Embryonic facial prominence (tissue), 1 donor: Measurements from ENCODE around the gene PIPOX.

ENCODE experiments used
- DNase-seq: peaks from one replicate; pipeline ENCODE4 v3.0.0-alpha.2; 2016; ENCODE audit errors: extremely low spot score

Gene PIPOX

DNA sequence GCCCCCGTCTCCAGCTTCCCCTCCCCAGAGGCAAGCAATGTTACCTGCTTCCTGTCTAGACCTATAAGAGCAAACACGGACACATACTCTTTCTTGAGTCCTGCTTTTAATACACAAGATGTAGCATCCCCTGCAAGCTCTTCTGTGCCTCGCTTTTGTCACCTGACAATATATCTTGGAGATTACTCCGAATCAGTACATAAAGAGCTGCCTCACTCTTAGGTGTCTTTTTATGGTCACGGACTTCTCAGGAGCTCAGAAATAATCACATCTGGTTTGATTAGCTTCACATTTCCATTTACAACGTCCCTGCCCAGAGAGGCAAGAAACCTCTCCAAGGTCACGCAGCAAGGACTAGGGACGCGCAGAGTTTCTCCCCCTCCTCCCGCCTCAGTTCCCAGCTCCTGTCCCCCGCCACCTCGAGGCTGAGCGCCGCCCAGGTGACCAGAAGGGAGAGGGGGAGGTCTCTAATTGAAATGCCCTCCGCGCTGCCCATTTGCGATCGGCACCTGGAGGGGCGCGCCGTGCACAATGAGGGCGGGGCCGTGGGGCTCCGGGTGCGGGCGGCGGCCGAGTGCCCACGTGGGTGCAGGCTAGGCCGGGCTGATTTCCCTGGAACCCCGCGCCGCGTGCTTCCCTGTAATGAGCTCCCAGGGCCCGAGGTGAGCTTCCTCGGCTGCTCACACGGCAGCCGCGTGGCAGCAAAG, 23.3 kb upstream of the PIPOX start:
- DNase-seq = no peak

DNA sequence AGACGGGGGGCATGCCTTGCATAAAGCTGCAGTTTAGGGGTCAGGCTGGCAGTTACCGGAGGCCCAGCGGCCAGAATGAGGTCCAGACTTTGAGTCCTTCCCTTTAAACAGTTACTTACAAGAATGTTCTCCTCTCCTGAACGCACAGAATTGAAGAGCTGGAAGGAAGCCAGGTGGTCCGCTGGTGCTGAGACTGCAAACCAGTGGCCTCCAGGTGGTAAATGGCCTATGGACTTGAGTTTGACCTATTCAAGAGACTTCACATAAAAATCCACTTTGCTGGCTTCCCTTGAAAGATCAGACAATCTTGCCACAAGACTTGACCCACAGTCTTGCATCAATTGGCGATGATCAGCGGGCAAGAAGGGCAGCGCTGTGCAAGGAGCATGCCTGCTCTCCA, 22.4 kb upstream of the PIPOX start:
- no peak for DNase-seq

DNA sequence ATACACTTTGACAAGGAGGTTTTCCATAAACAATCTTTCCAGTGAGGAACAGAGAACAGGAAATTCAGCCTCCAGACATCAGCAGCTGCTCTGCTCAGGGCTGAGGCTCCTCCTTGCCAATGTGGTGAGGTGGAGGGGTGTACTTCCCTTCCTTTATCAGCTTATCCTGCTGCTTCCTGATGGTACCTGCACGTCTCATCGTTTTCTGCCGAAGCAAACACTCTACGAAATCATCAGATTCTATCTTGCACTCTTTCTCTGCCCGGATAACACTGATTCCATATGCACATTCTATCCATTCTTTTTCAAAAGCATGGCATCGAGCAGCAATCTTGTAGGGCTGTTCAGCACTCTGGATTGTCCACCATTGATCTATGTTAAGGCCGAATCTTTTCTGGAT, 21.7 kb upstream of the PIPOX start:
- no peak for DNase-seq

DNA sequence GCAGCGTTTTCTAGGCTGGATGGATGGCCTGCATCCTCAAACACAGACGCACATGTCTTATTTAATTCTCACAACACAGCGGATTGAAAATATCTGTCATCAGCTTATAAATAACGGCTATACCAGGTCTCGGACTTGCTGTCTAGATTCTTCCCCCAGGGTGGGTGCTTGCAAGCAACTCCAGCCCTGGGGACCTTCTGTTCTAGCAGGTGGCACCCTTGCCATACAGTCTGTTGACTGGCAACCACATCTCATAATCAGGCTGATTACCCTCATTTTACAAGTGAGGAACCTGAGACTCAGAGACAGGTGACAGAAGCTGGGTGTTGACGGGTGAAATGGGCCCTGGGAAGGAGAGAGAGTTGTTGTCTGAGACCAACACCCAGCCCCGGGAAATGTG, 20.9 kb upstream of the PIPOX start:
- DNase-seq = no peak

DNA sequence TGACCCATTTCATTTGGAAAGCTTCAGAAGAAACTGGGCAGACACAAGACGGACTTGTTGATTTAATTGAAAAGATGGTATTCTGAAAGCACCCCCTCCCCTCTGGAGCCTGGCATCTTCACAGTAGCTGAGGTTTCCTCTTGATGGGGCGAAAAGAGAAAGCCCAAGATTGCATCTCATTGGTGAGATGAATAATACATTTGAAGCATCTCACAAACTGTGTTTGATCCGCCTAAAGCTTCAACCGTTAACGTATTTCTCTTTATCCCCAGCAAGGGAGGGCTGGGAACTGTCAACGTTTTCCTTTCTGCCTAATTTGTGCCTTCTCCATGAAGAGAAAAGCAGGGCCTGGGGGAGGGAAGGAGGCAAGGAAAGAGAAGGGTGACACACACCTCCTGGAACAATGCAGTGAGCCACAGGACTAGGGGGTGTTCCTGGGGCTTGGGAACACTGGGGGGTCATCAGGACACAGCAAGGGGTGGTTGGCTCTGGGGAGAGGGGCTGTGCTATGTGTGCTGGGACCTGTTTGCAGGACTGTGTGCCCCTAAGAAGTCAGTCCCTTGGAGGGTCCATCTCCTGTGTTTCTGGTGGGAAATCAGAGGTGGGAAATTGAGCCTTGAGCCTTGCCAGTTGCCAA, 18.5 kb upstream of the PIPOX start:
- no peak for DNase-seq

DNA sequence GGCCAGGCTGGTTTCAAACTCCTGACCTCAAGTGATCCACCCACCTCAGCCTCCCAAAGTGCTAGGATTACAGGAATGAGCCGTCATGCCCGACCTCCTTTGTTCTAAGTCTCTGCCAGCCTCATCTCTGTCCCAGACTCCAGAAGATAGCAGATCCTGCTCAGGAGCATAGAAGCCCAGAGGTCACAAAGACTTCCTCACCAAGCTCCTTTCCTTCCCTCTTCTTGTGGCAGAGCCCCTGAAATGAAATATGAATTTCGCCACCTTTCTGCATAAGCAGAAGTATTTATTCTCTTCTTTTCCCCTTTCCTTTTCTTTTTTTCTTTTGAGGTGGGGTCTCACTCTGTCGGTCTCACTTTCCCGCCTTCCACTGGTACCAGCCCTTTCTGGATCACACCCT, 11.5 kb upstream of the PIPOX start:
- DNase-seq = no peak

DNA sequence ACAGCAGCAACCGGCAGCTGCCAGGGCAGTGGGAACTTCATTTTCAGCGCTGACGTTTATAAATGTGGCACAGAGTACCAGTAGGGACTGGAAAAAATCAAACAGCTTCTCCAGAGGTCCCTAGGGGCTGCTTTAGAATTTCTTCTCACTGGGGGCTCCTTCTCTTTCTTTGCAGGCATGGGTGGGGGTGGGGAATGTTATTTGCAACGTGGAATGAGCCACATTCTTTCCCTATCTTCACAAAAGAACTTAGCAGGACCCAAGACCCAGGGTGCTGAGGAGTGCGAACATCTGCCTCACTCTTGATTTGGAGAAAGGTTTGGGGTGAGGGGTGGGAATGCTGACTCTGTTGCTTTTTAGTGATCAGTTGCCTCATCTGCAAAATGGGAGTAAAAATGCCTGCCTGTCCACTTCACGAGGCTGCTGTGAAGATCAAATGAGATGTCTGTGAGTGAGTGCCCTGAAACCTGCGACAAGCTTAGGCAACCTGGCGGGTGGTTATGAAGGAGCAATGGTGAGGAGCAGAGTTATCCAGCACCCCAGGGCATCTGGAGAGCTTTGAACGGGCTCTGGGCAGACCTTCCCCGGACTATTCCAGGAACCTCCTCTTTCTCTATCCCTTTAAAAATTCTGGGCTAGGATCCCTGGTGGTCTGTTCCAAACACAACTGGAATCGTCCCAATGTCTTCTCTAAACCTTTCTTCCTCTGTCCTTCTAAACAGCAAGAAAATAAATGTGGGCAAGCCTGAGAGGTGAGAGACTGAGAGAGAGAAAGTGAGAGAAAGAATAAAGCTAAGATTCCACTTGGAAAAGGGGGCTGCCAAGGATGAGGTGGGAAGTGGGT, 10.7 kb upstream of the PIPOX start:
- DNase-seq = no peak

DNA sequence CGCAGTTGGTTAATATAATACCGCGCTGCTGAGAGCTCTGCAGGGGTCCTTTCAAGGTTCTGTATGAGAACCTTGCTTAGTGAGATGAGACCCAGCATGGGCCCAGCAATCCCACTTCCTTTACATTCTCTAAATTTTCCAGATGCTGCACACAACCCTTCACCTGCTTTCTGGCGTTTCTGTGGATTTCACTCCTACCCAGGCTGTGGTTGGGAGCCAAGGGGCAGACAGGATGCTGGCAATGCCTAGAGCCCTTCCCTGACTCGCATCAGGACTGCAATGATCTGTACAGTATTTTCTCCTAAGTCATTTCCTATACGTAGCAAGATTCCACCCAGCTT, 10.1 kb upstream of the PIPOX start:
- DNase-seq = no peak

DNA sequence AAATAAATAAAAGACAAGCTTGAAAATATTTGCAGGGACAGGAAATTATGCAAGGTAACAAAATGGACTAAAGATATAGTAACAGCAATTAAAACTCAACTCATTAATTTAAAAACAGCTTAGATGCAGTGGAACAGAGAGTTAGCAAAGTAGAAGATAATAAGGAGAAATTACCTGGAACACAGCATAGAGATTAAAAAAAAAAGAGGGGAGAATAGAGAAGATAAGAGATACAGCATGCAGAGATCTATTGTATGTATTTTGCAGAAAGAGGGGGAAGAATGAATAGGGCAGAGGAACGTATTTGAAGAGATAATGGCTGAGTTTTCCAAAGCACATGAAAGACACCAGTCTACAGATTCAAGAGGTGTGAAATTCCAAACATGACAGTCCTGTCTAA, 8.4 kb upstream of the PIPOX start:
- no peak for DNase-seq

DNA sequence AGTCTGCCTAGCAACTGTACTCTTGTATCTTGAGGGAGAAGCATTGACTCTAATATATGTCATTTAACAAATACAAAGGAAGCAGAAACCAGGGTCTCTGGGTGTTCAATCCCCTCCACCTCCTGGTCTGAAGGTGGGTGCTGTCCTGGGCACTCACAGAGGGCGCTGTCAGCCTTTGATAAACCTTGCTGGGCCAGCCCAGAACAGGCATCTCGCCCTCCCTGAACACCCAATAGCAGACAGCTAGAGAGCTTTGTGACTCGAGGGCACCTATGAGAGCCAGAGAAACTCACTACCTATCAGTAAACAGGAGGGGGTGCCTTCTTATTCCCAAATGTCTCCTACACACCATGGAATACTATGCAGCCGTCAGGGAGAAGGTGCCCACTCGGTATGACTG, 6.4 kb upstream of the PIPOX start:
- DNase-seq = no peak

DNA sequence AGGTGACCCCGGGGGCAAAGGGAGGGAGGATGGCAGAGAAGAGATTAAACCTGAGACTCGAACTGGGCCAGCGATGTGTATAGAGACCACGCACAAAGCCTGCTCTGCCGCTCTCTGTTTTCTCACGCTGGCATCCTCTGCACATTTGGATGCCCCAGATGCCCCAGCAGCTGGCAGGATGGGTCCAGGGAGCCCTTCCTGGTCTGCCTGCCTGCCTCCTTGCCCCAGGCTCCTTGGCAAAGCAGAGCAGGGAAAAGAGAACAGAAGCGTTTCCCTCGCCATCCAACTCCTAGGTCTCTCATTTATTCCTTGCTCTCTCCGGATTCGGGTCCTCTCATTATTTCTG, 5.2 kb upstream of the PIPOX start:
- no peak for DNase-seq

DNA sequence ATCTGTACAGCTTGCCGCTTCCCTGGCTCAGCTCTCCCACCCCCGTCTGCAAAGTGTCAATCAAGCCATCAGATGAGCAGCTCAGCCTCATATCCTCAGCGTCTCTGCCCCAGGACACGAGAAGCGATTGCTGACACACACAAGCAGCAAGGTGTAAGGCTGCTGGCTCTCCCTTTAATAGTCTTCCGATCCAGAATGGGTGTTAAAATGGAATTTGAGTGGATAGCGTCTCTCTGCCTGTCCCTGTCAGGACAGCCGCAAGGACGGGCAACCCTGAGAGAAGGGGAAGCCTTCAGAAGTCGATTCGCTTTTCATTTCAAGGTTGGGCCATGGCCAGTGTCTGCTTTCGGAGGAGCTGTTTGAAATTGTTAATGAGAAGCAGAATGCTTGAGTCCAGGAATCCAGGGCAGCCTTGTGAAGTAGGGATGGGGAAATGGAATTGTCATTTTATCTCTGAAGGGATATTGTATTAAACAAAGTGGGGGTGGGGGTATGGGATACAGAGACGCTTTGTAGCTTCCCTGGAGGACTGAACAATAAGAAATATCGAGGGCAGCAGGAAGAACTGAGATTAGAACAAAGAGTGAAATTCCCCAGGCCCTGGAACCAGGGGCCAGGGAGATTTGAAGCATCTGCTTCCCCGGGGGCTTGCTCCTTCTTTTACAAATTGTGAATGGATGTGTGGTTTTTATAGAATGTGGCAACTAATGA, 4.7 kb upstream of the PIPOX start:
- no peak for DNase-seq

DNA sequence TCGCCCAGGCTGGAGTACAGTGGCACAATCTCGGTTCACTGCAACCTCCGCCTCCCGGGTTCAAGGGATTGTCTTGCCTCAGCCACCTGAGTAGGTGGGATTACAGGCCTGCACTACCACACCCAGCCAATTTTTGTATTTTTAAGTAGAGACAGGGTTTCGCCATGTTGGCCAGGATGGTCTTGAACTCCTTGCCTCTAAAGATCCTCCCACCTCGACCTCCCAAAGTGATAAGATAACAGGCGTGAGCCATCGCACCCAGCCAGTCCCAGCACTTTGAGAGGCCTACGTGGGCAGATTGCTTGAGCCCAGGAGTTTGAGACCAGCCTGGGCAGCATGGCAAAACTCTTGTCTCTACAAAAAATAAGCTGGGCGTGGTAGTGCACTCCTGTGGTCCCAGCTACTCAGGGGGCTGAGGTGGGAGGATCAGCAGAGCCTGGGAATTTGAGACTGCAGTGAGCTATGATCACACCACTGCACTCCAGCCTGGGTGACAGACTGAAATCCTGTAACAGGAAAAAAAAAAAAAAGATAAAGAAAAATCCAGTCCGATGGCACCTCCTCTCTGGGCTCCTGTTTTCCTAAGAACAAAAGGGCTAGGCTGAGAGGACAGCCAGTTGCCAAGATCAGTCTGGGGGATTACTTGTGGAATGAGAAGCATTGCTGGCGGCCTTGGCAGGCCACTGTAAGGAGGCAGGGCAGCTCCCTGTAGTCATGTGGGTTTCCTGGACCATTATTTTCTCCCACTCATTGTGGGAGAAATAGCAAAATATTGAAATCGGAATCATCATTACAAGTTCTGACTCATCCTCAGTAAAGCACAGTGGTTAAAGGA, 3.0 kb upstream of the PIPOX start:
- no peak for DNase-seq

DNA sequence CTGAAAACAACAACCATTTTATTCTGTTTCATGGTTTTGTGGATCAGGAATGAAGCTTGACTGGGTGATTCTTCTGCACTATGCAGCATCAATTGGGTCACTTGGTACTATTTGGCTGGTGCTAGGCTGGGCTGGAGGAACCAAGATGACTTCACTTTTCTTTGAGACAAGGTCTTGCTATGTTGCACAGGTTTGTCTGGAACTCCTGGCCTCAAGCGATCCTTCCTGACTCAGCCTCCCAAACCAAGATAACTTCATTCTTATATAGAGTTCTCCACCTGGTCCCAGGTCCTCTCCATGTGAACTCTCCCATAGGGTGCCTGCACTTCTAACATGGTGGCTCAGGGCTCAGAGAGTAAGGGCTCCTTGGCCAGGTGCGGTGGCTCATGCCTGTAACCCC, 1.9 kb upstream of the PIPOX start:
- no peak for DNase-seq

DNA sequence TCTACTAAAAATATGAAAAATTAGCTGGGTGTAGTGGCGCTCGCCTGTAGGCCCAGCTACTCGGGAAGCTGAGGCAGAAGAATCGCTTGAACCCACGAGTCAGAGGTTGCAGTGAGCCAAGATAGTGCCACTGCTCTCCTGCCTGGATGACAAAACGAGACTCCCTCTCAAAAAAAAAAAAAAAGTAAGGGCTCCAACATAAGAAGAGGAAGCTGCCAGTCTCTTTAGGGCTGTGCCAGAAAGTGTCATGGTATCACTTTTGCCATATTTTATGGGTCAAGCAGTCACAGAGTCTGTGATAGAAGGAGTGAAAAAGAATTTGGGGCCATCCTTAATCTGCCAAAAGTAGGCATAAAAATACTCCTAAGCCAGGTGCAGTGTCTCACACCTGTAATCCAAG, 1.4 kb upstream of the PIPOX start:
- no peak for DNase-seq

DNA sequence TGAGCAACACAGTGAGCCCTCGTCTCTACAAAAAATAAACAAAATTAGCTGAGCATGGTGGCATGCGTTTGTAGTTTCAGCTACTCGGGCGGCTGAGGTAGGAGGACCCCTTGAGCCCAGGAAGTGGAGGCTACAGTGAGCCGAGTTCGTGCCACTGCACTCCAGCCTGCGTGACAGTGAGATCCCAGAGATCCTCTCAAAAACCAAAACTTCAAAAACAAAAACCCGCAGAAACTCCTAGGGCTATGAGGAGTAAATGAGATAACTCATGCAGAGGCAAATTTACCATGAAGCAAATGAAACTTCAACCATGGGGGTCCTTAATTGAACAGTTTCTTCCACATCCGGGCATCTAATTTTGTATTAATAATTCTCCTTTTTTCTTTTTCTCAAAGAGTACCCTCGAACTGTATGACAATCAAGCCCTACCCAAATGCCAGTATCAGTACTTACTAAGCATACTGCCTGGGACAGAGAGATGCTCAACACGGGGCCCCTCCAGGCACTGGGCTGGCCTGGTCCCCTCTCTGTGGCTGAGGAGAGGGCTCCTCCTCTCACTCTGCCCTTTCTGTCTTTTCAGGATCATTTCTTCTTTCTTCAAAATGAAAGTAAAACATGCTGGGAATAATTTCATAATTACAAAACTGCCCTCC, 789 bp upstream of the PIPOX start:
- DNase-seq = no peak

DNA sequence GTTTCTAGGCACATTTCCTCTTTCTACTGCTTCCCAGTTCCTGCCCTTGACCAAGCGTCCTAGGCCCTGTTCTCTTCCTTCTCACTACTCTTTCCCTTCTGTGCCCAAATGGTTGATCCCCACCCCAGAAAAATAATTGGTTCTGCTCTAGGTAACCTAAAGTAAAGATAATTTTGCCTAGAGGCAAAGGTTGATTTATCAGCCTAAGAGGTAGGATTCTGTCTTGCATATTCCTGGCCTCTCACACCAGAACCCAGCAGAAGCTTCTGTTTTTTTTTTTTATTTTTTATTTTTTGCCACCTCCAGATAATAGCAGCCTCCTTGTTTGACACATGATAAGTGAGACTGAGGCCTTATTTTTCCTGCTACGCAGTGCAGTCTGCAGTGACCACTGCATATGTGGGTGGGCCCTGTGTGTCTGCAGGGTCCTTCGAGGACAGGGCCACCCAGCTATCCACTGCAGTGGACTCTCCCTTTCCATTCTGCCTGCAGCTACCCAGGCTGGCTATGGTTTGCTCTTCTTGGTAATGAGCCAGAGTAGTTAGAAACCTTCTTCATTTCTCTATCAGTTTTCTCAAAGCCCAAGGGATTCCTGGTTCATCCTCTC, 701 bp downstream of the PIPOX start:
- no peak for DNase-seq

DNA sequence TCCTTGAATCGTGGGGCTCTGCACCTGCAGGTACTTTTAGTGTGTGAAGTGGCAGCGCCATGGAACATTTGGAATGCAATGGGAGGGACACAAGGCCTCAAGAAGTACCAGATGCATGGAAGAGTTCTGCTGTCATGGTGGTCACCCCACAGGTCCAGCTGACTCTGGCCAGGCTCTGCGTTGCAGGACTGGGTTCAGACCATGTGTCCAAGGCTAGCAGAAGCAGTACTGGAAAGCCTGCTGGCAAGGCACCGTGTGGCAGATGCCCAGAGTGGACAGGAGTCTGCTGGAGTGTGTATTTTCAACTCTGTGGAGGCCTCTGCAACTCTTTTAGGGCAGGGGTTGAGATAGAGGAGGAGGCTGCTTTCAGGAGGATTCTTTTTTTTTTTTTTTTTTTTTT, 2.1 kb downstream of the PIPOX start:
- no peak for DNase-seq

DNA sequence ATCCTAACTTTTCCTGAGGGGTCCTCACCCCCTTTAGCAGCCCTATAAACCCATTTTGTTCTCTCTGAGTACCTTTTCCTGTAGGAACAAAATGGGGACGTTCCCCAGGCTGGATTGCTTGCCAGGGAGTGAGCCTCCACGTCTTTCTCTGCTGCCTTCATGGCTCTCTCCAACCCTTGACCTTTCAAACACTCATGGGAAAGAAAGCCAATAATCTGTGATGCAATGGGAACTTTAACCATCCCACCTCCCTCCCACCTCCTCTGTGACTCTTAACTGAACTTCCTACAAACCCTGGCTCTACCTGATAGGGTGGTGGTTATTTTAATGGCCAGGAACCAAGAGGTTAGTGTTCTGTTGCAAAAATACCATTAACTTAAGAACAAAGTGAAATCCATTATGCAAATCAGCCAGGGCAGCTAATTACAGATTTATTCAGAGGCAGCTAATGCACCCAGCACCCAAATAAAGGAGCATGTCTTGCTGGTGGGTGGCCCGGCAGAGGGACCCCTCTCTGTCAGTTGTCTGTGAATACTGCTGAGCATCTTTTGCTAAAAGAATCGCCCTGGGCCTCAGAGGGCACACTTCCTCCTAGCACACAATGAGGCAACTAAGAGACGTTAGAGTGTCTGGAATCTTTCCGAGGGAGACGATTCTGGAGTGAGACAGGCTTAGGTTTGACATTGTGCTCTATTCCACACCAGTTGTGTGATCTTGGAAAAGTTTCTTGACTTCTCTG, 3.0 kb downstream of the PIPOX start:
- no peak for DNase-seq

DNA sequence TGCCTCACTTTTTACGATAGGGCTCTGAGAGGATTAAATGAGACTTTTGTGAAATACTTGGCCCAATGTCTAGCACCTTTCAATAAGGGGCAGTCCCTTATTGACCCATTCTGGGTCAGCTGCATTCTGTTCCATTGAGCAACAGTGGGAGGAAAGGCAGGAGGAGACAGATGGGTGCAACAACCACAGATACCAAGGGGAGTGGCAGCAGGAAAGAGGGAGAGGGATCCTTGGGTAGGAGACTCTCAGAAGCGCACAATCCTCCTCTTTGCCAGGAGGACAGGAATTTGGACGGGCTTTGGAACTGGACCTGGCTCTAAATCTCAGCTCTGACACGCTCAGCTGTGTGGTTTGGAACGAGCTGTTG, 3.5 kb downstream of the PIPOX start:
- no peak for DNase-seq
